Measurements from ENCODE around the gene TSEN15.

- TF ChIP-seq REST (IDR thresholded peaks at IDR 0.05; ENCODE audit: insufficient replicate concordance, low read depth) = no peak
- TF ChIP-seq CTCF (IDR thresholded peaks at IDR 0.05; ENCODE audit: insufficient read depth, low read length) = no peak
- TF ChIP-seq POLR2AphosphoS5 (IDR thresholded peaks at IDR 0.05; ENCODE audit: low read depth) = no peak
- no peak for TF ChIP-seq SPI1 (IDR thresholded peaks at IDR 0.05; ENCODE audit: borderline replicate concordance, low read depth)
These were observed 28.4 kb upstream of the TSEN15 start for GRCh38 chr1:184023171-184023570.

All from HL-60 (cell line).